ENCODE data around the gene IL19. TPM values are rescaled to one million over a fixed set of nuclear protein-coding genes. Genes with fewer than 3 reads are reported as not detected.
"Not testable (repeated sequence)": the region's sequence is repeated elsewhere in the genome, so short reads cannot be mapped to it uniquely, and the experiment has no call there.

Gene IL19
- total RNA-seq, 6 experiments from 2014 or later: not detected

DNA sequence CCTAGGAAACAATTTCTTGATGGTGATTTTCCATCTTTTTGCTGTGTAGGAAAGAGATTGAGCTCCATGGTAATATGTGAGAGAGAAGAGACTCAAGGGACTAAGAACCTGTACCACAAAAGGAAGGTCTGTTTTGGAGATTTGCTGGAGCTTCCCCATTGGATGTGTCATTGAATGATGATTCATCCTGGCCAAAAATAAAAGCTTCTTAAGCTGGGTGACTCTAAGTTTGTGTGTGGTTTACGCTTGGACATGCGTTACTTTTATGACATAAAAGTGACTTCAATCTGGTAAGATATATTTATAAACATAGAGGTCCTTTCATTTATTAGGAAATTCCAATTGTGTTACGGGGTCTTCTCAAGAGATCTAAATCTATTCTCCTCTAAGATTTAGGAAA is 17.4 kb upstream of the IL19 start:
- Mint-ChIP-seq H3K27ac (0 out of 2 replicates have a peak overlapping the region, but pooled peaks have one; percentile 22), H3K36me3 (ENCODE audit: low read depth) (no peaks in the 10 kb centered on the region), H3K27me3 (ENCODE audit: insufficient read depth) (no peaks in the 10 kb centered on the region; the same call in none of the 2 replicates), H3K4me1 (ENCODE audit: low read depth) (peaks cover 44% of the 10 kb centered on the region), H3K9me3 (no peaks in the 10 kb centered on the region), H3K4me3 (peak overlapping the region; percentile 16; the same call in 1 of the 2 replicates)
- no peak for TF ChIP-seq CTCF (IDR thresholded peaks at IDR 0.05)
- peak; percentile 75 for DNase-seq

GRCh38 chr1:206754011-206754410 is 16.6 kb upstream of the IL19 start:
- no peak for TF ChIP-seq CTCF (IDR thresholded peaks at IDR 0.05)
- peak overlapping the region; percentile 66 for H3K27ac Mint-ChIP-seq
- peaks cover 36% of the 10 kb centered on the region for H3K4me1 Mint-ChIP-seq (ENCODE audit: low read depth)
- peak overlapping the region; percentile 33 for H3K4me3 Mint-ChIP-seq
- no peaks in the 10 kb centered on the region; the same call in none of the 2 replicates for H3K27me3 Mint-ChIP-seq (ENCODE audit: insufficient read depth)
- no peaks in the 10 kb centered on the region for H3K36me3 Mint-ChIP-seq (ENCODE audit: low read depth)
- peak; percentile 26 for DNase-seq
- no peaks in the 10 kb centered on the region for H3K9me3 Mint-ChIP-seq

GRCh38 chr1:206757524-206758266 is 12.9 kb upstream of the IL19 start:
- TF ChIP-seq CTCF (IDR thresholded peaks at IDR 0.05): no peak
- no peak for DNase-seq
- Mint-ChIP-seq H3K27me3 (ENCODE audit: insufficient read depth) (no peaks in the 10 kb centered on the region; the same call in 1 of the 2 replicates), H3K36me3 (ENCODE audit: low read depth) (no peaks in the 10 kb centered on the region), H3K27ac (no peak overlapping the region), H3K4me3 (no peak overlapping the region), H3K4me1 (ENCODE audit: low read depth) (peaks cover 26% of the 10 kb centered on the region), H3K9me3 (no peaks in the 10 kb centered on the region)

- peaks cover 6% of the 10 kb centered on the region for H3K27me3 Mint-ChIP-seq (ENCODE audit: insufficient read depth)
- no peaks in the 10 kb centered on the region for H3K9me3 Mint-ChIP-seq
- H3K4me3 Mint-ChIP-seq: no peak overlapping the region
- no peak for TF ChIP-seq CTCF (IDR thresholded peaks at IDR 0.05)
- DNase-seq: no peak
- H3K36me3 Mint-ChIP-seq (ENCODE audit: low read depth): no peaks in the 10 kb centered on the region
- peaks cover 1% of the 10 kb centered on the region for H3K4me1 Mint-ChIP-seq (ENCODE audit: low read depth)
- H3K27ac Mint-ChIP-seq: no peak overlapping the region
These were observed 10.0 kb upstream of the IL19 start for GRCh38 chr1:206760590-206760989.

- no peak for DNase-seq
- Mint-ChIP-seq H3K27me3 (ENCODE audit: insufficient read depth) (peaks cover 6% of the 10 kb centered on the region), H3K36me3 (ENCODE audit: low read depth) (no peaks in the 10 kb centered on the region)
These were observed 9.3 kb upstream of the IL19 start for GRCh38 chr1:206761159-206761768.

GRCh38 chr1:206762741-206763364 is 7.7 kb upstream of the IL19 start:
- H3K4me3 Mint-ChIP-seq; H3K36me3 Mint-ChIP-seq (ENCODE audit: low read depth); H3K27me3 Mint-ChIP-seq (ENCODE audit: insufficient read depth); DNase-seq; H3K9me3 Mint-ChIP-seq; H3K27ac Mint-ChIP-seq: not testable (repeated sequence)
- H3K4me1 Mint-ChIP-seq (ENCODE audit: low read depth): peaks cover 20% of the 10 kb centered on the region

More at GRCh38 chr1:206761159-206761768, 9.3 kb upstream of the IL19 start:
- peak; percentile 49 for TF ChIP-seq CTCF (IDR thresholded peaks at IDR 0.05)
- H3K27ac Mint-ChIP-seq: no peak overlapping the region
- H3K9me3 Mint-ChIP-seq: no peaks in the 10 kb centered on the region
- H3K4me3 Mint-ChIP-seq: no peak overlapping the region
- H3K4me1 Mint-ChIP-seq (ENCODE audit: low read depth): peaks cover 8% of the 10 kb centered on the region

DNA sequence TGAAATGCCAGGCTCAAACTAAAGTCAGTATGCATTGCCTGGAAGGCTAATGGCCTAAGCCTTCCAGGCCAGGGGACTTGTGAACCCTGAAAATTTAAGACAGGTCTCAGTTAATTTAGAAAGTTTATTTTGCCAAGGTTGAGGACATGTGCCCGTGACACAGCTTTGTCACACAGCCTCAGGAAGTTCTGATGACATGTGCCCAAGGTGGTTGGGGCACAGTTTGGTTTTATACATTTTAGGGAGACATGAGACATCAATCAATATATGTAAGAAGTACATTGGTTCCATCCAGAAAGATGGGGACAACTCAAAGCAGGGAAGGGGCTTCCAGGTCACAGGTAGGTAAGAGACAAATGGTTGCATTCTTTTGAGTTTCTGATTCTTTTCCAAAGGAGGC is 4.8 kb upstream of the IL19 start:
- not testable (repeated sequence) for DNase-seq; H3K4me3 Mint-ChIP-seq; H3K36me3 Mint-ChIP-seq (ENCODE audit: low read depth); H3K9me3 Mint-ChIP-seq
- Mint-ChIP-seq H3K27me3 (ENCODE audit: insufficient read depth) (peaks cover 18% of the 10 kb centered on the region), H3K27ac (peak overlapping the region; percentile 72), H3K4me1 (ENCODE audit: low read depth) (peaks cover 27% of the 10 kb centered on the region)
